K562 (cell line): ENCODE results near the gene PI4K2A. TPM values are rescaled to one million over a fixed set of nuclear protein-coding genes. Genes with fewer than 3 reads are reported as not detected.

Source experiments
- CUX1 ChIP-seq: fragments of 200-800 bp; sonication (Bioruptor generic); IDR thresholded peaks from 2 replicates; pipeline ENCODE4 v1.6.1; 2016; ENCODE audit warnings: missing genetic modification characterization, missing compliant biosample characterization
- GTF2F1 ChIP-seq: IDR thresholded peaks from 2 replicates; pipeline ENCODE4 v1.6.1; 2011; ENCODE audit warnings: low read depth, low read length, improper control_type of control experiment
- KLF1 ChIP-seq: fragments of 450-650 bp; IDR thresholded peaks from 2 replicates; pipeline ENCODE4 v1.6.1; 2016; ENCODE audit warnings: missing genetic modification characterization, missing compliant biosample characterization
- NFRKB ChIP-seq: fragments of 450-650 bp; IDR thresholded peaks from 2 replicates; pipeline ENCODE4 v1.6.1; 2016; ENCODE audit warnings: low read depth
- NR0B1 ChIP-seq: fragments of 450-650 bp; IDR thresholded peaks from one replicate; pipeline ENCODE4 v1.6.1; 2018; ENCODE audit warnings: mild to moderate bottlenecking, moderate library complexity; ENCODE audit not compliant: partially characterized antibody
- POLR2H ChIP-seq: IDR thresholded peaks from 2 replicates; pipeline ENCODE4 v1.6.1; 2016; ENCODE audit warnings: missing genetic modification characterization, low read depth, mild to moderate bottlenecking, control low read depth, missing compliant biosample characterization, moderate library complexity
- RBM15 ChIP-seq: fragments of 200-400 bp; formaldehyde crosslinking; IDR thresholded peaks from 2 replicates; pipeline ENCODE4 v1.6.1; 2018; ENCODE audit warnings: mild to moderate bottlenecking, low read length, moderate library complexity; ENCODE audit not compliant: insufficient read depth
- SFPQ ChIP-seq: fragments of 200-400 bp; formaldehyde crosslinking; IDR thresholded peaks from 2 replicates; pipeline ENCODE4 v1.6.1; 2017; ENCODE audit warnings: mild to moderate bottlenecking, low read depth, low read length, moderate library complexity
- SIRT6 ChIP-seq: IDR thresholded peaks from one replicate; pipeline ENCODE4 v1.6.1; 2012; ENCODE audit warnings: low read depth, mild to moderate bottlenecking, control low read depth, inconsistent platforms, low read length, moderate library complexity
- THRA ChIP-seq: fragments of 450-650 bp; IDR thresholded peaks from 2 replicates; pipeline ENCODE4 v1.6.1; 2017; ENCODE audit warnings: mild to moderate bottlenecking, moderate library complexity
- ZBED1 ChIP-seq: IDR thresholded peaks from 2 replicates; pipeline ENCODE4 v1.6.1; 2014
- ZNF347 ChIP-seq: fragments of 450-650 bp; formaldehyde crosslinking; IDR thresholded peaks from 2 replicates; pipeline ENCODE4 v1.4.0; 2020; ENCODE audit warnings: low read depth, mild to moderate bottlenecking, moderate library complexity
- ZNF445 ChIP-seq: fragments of 250-450 bp; sonication (Bioruptor Pico); IDR thresholded peaks from 2 replicates; pipeline ENCODE4 v1.4.0; 2020; ENCODE audit warnings: low read depth, mild to moderate bottlenecking, moderate library complexity
- ZNF780A ChIP-seq: fragments of 250-450 bp; sonication (Bioruptor Pico); IDR thresholded peaks from 2 replicates; pipeline ENCODE4 v1.5.0; 2021; ENCODE audit warnings: mild to moderate bottlenecking
- polyA plus RNA-seq, 8 experiments: library from polyadenylated mRNA; depleted of rRNA in 4 of 8; stranded (reverse) in 5 of 8; unstranded in 3 of 8; fragments of >200 nt; fragmentation: Nextera tagmentation in 2 of 8; fragmentation: Illumina TruSeq in 1 of 8; extraction: Ambion mirVana in 2 of 8; extraction: Trizol in 1 of 8; gene quantifications; 2 replicates each; pipeline versions ENCODE4 v1.2.1 to v1.2.3, GENCODE V29; 2011 to 2014; ENCODE audit warnings: inconsistent platforms in 1 of 8, missing spikeins in 1 of 8
- total RNA-seq, 7 experiments: library from RNA; depleted of rRNA in 6 of 7; stranded (reverse); fragments of >200 nt in 6 of 7; fragmentation: Illumina TruSeq in 2 of 7; extraction: Trizol in 2 of 7; gene quantifications; 2 replicates each; pipeline versions ENCODE4 v1.2.1 to v1.2.3, GENCODE V29; 2011 to 2021; ENCODE audit warnings: low replicate concordance in 1 of 7

The PI4K2A gene
- total and polyA plus RNA-seq, 9 of the 15 experiments (the other 6 are each of a cell fraction or from before 2014, with no cell fraction given): 4.4 to 28.4 (median 16.5) TPM

- no peak for TF ChIP-seq ZNF445 (CRISPR knock-in tag)
- TF ChIP-seq NR0B1: no peak
- no peak for TF ChIP-seq ZBED1
- TF ChIP-seq POLR2H (tag): no peak; the same call in 1 of the 2 replicates
- peak; percentile 94; the same call in 1 of the 2 replicates for TF ChIP-seq KLF1
- TF ChIP-seq ZNF780A (CRISPR knock-in tag): no peak
- no peak for TF ChIP-seq CUX1 (CRISPR knock-in tag)
- TF ChIP-seq RBM15: no peak
- TF ChIP-seq NFRKB: no peak
- no peak for TF ChIP-seq SFPQ
- no peak for TF ChIP-seq THRA
- TF ChIP-seq GTF2F1: no peak
- TF ChIP-seq SIRT6: no peak
- TF ChIP-seq ZNF347 (CRISPR knock-in tag): no peak
These were observed 46.7 kb downstream of the PI4K2A start, which contains the start of gene AVPI1 (continued) for GRCh38 chr10:97686962-97687784.
